Astrocyte of the spinal cord (primary cell): ENCODE measurements around the gene TBX3.

Experiments
- DNase-seq: peaks from one replicate; pipeline ENCODE4 v3.0.0; 2011; ENCODE audit warnings: low read depth, low spot score
- H3K4me3 ChIP-seq: 2 replicates; pipeline ENCODE4 v1.5.1; 2011; ENCODE audit warnings: low read depth, mild to moderate bottlenecking, low read length, moderate library complexity
- in situ Hi-C: cut with HindIII; loops from 2 replicates; pipeline ENCODE4 v1.10.0; 2017; ENCODE audit warnings: low sequenced_read_pairs
- TF ChIP-seq, protein P1 (sequence below): IDR thresholded peaks from 2 replicates; pipeline ENCODE4 v1.5.1; 2012; ENCODE audit warnings: low read depth, mild to moderate bottlenecking, low read length, inconsistent platforms

TBX3 gene

DNA sequence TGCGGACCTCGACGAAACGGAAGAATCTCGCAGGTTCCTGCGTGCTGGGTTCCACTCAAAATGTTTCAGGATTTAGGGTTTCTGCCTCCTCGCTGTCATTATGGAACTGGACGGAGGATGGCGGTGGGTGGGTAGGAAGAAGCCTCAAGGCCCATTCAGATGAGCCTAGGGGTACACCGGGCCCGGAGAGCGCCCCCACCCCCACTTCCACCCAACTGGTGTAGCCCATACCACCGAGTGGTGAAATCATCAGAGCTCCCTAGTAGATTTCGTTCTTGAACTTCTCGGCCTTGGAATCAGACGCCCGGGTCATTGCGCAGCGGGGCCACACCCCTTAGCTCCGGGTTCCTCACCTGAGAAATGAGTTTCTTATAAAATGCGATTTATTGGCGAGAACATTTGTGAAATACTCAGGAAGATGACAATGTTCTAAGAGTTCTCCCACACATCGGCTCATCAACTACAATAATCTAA, 13.3 kb upstream of the TBX3 start:
- TF ChIP-seq, protein P1, sequence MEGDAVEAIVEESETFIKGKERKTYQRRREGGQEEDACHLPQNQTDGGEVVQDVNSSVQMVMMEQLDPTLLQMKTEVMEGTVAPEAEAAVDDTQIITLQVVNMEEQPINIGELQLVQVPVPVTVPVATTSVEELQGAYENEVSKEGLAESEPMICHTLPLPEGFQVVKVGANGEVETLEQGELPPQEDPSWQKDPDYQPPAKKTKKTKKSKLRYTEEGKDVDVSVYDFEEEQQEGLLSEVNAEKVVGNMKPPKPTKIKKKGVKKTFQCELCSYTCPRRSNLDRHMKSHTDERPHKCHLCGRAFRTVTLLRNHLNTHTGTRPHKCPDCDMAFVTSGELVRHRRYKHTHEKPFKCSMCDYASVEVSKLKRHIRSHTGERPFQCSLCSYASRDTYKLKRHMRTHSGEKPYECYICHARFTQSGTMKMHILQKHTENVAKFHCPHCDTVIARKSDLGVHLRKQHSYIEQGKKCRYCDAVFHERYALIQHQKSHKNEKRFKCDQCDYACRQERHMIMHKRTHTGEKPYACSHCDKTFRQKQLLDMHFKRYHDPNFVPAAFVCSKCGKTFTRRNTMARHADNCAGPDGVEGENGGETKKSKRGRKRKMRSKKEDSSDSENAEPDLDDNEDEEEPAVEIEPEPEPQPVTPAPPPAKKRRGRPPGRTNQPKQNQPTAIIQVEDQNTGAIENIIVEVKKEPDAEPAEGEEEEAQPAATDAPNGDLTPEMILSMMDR, result no peak
- in situ Hi-C loops, result no loop called here
- H3K4me3 ChIP-seq, result no peak overlapping the region
- DNase-seq, result no peak

DNA sequence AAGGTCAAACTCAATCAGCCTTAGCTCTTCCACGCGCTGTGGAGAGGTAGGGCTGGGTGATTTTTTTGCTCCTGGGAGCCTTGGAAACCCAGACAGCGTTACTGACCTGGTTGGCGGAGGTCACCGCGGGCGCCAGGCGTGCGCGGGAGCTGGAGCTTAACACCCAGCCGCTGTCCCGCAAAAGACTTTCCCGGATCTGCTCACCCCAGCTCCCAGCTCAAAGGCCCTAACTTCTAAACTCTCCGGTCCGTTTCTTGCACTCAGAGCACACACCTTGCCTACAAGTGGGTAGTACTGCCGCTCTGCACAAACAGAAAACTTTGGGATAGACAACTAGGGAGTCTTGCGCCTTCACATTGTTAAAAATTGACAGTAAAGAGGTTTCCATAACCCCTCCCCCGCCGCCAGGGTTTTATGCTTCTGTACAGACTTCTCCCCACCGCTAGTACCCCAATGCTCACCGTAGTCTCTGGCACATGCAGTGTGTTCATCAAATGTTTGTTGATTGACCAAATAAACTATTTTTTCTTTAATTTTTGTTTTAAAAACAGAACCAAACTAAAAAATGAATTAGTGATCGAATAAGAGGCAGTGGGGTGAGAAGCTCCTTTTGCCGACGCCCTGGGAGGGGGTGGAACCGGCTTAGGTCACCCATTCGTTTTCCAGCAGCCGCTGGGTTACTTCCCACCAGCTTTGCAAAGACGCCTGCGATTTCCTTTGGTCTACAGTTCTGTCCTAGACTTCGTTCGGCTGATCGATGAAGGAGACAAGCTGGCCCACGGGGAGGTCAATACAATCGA, 12.7 kb upstream of the TBX3 start:
- in situ Hi-C loops, result no loop called here
- TF ChIP-seq, protein P1, result no peak
- DNase-seq, result no peak
- H3K4me3 ChIP-seq, result no peak overlapping the region

- in situ Hi-C loops, result no loop called here
- DNase-seq, result no peak
- TF ChIP-seq, protein P1, result no peak
- H3K4me3 ChIP-seq, result no peak overlapping the region
Observed at GRCh38 chr12:114695305-114695592, 11.3 kb upstream of the TBX3 start.

DNA sequence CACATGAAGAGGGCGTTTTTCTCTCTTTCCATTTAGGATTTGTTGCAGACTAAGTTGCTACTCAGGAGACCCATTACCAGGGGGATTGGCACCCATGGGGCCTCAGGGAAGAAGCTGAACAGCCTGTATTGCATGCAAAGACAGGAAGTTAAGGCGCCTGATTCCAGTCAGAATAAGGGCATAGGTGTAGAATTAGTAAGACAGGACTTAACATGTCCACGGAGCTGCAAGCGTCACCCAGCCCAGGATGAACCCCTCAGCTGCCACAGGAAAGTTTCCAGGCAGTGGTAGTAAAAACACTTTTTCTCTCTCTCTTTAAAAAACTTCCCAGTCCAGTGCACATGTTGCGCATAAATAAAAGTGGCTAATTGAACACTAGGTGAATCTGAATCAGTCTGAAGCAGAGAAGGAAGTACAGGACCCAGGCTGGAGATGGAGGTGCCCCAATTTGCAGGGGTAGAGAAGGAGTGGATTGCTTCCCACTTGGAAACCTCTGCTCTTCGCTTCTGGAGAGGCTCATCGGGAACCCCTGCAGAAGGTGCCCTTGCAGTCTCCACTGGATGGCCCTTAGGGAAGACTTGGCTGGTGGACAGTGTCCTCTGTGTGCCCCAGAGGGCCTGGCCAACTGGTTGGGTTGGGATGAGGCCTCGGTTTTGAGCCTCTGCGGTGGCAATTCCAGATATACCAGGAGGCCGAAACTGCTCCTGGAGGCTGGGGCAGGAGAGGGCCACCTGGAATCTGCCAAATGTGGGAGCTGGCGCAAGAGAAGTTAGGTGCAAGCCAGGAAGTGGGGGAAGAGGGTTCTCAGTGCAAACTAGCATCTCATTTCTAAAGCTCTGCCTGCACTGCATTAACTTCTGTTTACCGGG, 10.7 kb upstream of the TBX3 start:
- H3K4me3 ChIP-seq, result no peak overlapping the region

GRCh38 chr12:114693532-114693931, 9.6 kb upstream of the TBX3 start:
- H3K4me3 ChIP-seq, result no peak overlapping the region
- in situ Hi-C loops, result no loop called here
- DNase-seq, result no peak

More for the DNA sequence above, 10.7 kb upstream of the TBX3 start:
- no peak for DNase-seq
- TF ChIP-seq, protein P1, result no peak
- in situ Hi-C loops, result no loop called here

DNA sequence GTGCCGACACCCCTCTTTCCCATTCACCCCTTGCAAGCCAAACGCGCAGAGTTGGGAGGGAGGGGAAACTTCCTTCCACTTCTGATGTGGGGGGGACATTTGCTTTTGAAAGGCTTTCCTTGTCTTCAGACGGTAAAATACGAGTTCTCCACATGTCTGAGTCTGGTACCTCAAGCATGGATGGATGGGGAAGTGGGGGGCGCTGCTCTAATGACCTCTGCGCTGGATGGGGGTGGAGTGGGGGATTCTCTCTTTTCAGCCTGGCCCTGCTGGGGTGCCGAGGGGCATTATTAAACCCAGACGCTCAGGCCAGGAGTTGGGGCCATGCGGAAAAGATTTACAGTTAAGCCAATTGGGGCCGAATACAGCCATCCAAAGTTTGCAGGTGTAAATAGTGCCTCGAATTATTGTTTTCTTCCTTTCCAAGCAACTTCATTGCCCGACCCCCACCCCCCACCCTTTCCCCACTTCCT, 9.1 kb upstream of the TBX3 start:
- TF ChIP-seq, protein P1, result no peak
- no peak for DNase-seq
- peak overlapping the region; percentile 36 for H3K4me3 ChIP-seq
- in situ Hi-C loops, result no loop called here

More at GRCh38 chr12:114693532-114693931, 9.6 kb upstream of the TBX3 start:
- TF ChIP-seq, protein P1, result no peak
